ENCODE data around the gene ZNF263.

ZNF263 gene

DNA sequence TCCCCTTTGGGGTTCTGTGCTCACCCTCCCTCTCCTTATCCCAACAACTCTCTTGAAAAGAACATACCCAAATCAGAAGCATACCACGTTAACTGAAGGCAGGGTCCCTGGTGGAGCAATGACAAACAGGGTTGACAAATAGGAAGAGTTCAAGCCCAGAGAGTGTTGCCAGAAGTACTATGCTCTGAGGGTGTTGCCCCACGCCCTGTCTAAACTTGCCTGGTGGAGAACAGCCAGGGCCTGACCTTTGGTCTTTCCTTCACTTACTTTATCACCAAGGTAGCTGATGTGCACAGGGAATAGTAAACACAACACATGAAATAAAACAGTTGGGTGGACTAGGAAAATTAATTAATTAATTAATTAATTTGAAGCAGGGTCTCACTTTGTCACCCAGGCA, 45.4 kb downstream of the ZNF263 start:
- TF ChIP-seq, protein P1, sequence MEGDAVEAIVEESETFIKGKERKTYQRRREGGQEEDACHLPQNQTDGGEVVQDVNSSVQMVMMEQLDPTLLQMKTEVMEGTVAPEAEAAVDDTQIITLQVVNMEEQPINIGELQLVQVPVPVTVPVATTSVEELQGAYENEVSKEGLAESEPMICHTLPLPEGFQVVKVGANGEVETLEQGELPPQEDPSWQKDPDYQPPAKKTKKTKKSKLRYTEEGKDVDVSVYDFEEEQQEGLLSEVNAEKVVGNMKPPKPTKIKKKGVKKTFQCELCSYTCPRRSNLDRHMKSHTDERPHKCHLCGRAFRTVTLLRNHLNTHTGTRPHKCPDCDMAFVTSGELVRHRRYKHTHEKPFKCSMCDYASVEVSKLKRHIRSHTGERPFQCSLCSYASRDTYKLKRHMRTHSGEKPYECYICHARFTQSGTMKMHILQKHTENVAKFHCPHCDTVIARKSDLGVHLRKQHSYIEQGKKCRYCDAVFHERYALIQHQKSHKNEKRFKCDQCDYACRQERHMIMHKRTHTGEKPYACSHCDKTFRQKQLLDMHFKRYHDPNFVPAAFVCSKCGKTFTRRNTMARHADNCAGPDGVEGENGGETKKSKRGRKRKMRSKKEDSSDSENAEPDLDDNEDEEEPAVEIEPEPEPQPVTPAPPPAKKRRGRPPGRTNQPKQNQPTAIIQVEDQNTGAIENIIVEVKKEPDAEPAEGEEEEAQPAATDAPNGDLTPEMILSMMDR (conservative IDR thresholded peaks at IDR 0.05) = no peak
- H3K27ac ChIP-seq = no peak overlapping the region

Measured in VCaP (cell line).